ENCODE results near the gene PCDHGA11. TPM values are rescaled to one million over a fixed set of nuclear protein-coding genes. Genes with fewer than 3 reads are reported as not detected.
"Not testable (repeated sequence)": the region's sequence is repeated elsewhere in the genome, so short reads cannot be mapped to it uniquely, and the experiment has no call there.

Gene PCDHGA11
- total RNA-seq, 2 donors from 2014 or later: 0.09 TPM; not detected in 1

GRCh38 chr5:141413540-141414069 lies 7.2 kb upstream of the PCDHGA11 start:
- H3K36me3 Mint-ChIP-seq (ENCODE audit: low read depth): peaks cover 39% of the 10 kb centered on the region
- H3K27ac Mint-ChIP-seq: no peak overlapping the region

GRCh38 chr5:141414548-141415274 lies 6.1 kb upstream of the PCDHGA11 start:
- not testable (repeated sequence) for H3K9me3 Mint-ChIP-seq; H3K4me1 Mint-ChIP-seq; H3K27ac Mint-ChIP-seq; ATAC-seq (replicated peaks)
- Mint-ChIP-seq H3K36me3 (ENCODE audit: low read depth) (peaks cover 34% of the 10 kb centered on the region), H3K4me3 (peak overlapping the region; percentile 76), H3K27me3 (peaks cover 43% of the 10 kb centered on the region)

More at GRCh38 chr5:141413540-141414069, 7.2 kb upstream of the PCDHGA11 start:
- peaks cover 45% of the 10 kb centered on the region for H3K27me3 Mint-ChIP-seq
- ATAC-seq (replicated peaks): no peak
- peaks cover 11% of the 10 kb centered on the region for H3K9me3 Mint-ChIP-seq
- H3K4me1 Mint-ChIP-seq: peaks cover 4% of the 10 kb centered on the region
- peak overlapping the region; percentile 76 for H3K4me3 Mint-ChIP-seq

GRCh38 chr5:141415275-141415618 lies 5.6 kb upstream of the PCDHGA11 start:
- H3K27me3 Mint-ChIP-seq: peaks cover 44% of the 10 kb centered on the region
- not testable (repeated sequence) for H3K9me3 Mint-ChIP-seq

GRCh38 chr5:141417494-141418172 lies 3.2 kb upstream of the PCDHGA11 start, which contains the start of gene PCDHGB7:
Gene PCDHGB7 (plus strand): TSS chr5:141417677. CDS start chr5:141417860, 183 bp downstream.
- H3K4me3 Mint-ChIP-seq: peak within 1 kb of the TSS; percentile 51
- H3K4me1 Mint-ChIP-seq, H3K27ac Mint-ChIP-seq, H3K9me3 Mint-ChIP-seq: not testable (repeated sequence)
- H3K36me3 Mint-ChIP-seq (ENCODE audit: low read depth): peaks cover 44% of the 10 kb centered on the region
- peaks cover 62% of the 10 kb centered on the region for H3K27me3 Mint-ChIP-seq
- ATAC-seq (replicated peaks): peak; percentile 76

More at GRCh38 chr5:141415275-141415618, 5.6 kb upstream of the PCDHGA11 start:
- ATAC-seq (replicated peaks); H3K4me1 Mint-ChIP-seq; H3K27ac Mint-ChIP-seq: not testable (repeated sequence)
- Mint-ChIP-seq H3K4me3 (peak overlapping the region; percentile 6), H3K36me3 (ENCODE audit: low read depth) (peaks cover 31% of the 10 kb centered on the region)

- no peak overlapping the region for H3K27ac Mint-ChIP-seq
- ATAC-seq (replicated peaks): no peak
- H3K4me3 Mint-ChIP-seq: no peak overlapping the region
- no peaks in the 10 kb centered on the region for H3K4me1 Mint-ChIP-seq
- peaks cover 30% of the 10 kb centered on the region for H3K36me3 Mint-ChIP-seq (ENCODE audit: low read depth)
- no peaks in the 10 kb centered on the region for H3K9me3 Mint-ChIP-seq
- peaks cover 60% of the 10 kb centered on the region for H3K27me3 Mint-ChIP-seq
Measured at GRCh38 chr5:141419074-141419880, 1.6 kb upstream of the PCDHGA11 start.

- Mint-ChIP-seq H3K27me3 (peaks cover 63% of the 10 kb centered on the region), H3K9me3 (no peaks in the 10 kb centered on the region), H3K4me3 (peak overlapping the region; percentile 55), H3K36me3 (ENCODE audit: low read depth) (peaks cover 26% of the 10 kb centered on the region), H3K27ac (no peak overlapping the region), H3K4me1 (no peaks in the 10 kb centered on the region)
- no peak for ATAC-seq (replicated peaks)
Measured at GRCh38 chr5:141421489-141421855, 621 bp downstream of the PCDHGA11 start.

GRCh38 chr5:141422742-141423291 lies 2.0 kb downstream of the PCDHGA11 start:
- peaks cover 68% of the 10 kb centered on the region for H3K27me3 Mint-ChIP-seq

GRCh38 chr5:141427783-141428426 lies 7.1 kb downstream of the PCDHGA11 start:
- H3K27me3 Mint-ChIP-seq: peaks cover 58% of the 10 kb centered on the region
- ATAC-seq (replicated peaks): no peak
- H3K4me1 Mint-ChIP-seq: peaks cover 7% of the 10 kb centered on the region
- no peak overlapping the region for H3K4me3 Mint-ChIP-seq
- peaks cover 20% of the 10 kb centered on the region for H3K36me3 Mint-ChIP-seq (ENCODE audit: low read depth)
- H3K9me3 Mint-ChIP-seq: peaks cover 18% of the 10 kb centered on the region
- H3K27ac Mint-ChIP-seq: no peak overlapping the region

More at GRCh38 chr5:141422742-141423291, 2.0 kb downstream of the PCDHGA11 start:
- Mint-ChIP-seq H3K4me3 (no peak overlapping the region), H3K27ac (no peak overlapping the region), H3K4me1 (no peaks in the 10 kb centered on the region), H3K36me3 (ENCODE audit: low read depth) (peaks cover 24% of the 10 kb centered on the region), H3K9me3 (no peaks in the 10 kb centered on the region)
- ATAC-seq (replicated peaks): no peak

- H3K4me3 Mint-ChIP-seq: peak within 1 kb of the TSS; percentile 67
- H3K4me1 Mint-ChIP-seq: peaks cover 7% of the 10 kb centered on the region
- H3K36me3 Mint-ChIP-seq (ENCODE audit: low read depth): peaks cover 24% of the 10 kb centered on the region
- H3K27me3 Mint-ChIP-seq: peaks cover 58% of the 10 kb centered on the region
- H3K27ac Mint-ChIP-seq: peak within 1 kb of the TSS; percentile 30
- no peak for ATAC-seq (replicated peaks)
- H3K9me3 Mint-ChIP-seq: peaks cover 22% of the 10 kb centered on the region
Measured at GRCh38 chr5:141430332-141431113, 9.7 kb downstream of the PCDHGA11 start, which contains the start of gene PCDHGA12. Gene PCDHGA12 (plus strand): TSS chr5:141430507. CDS start chr5:141430760, 253 bp downstream.

GRCh38 chr5:141431286-141431685 lies 10.4 kb downstream of the PCDHGA11 start:
- H3K9me3 Mint-ChIP-seq: peaks cover 22% of the 10 kb centered on the region
- peaks cover 24% of the 10 kb centered on the region for H3K36me3 Mint-ChIP-seq (ENCODE audit: low read depth)
- ATAC-seq (replicated peaks): no peak
- H3K27me3 Mint-ChIP-seq: peaks cover 57% of the 10 kb centered on the region
- H3K4me1 Mint-ChIP-seq: peaks cover 7% of the 10 kb centered on the region
- peak overlapping the region; percentile 67 for H3K4me3 Mint-ChIP-seq
- no peak overlapping the region for H3K27ac Mint-ChIP-seq

GRCh38 chr5:141432308-141432707 lies 11.5 kb downstream of the PCDHGA11 start:
- not testable (repeated sequence) for ATAC-seq (replicated peaks); H3K27ac Mint-ChIP-seq; H3K4me1 Mint-ChIP-seq; H3K4me3 Mint-ChIP-seq
- Mint-ChIP-seq H3K9me3 (peaks cover 22% of the 10 kb centered on the region), H3K27me3 (peaks cover 53% of the 10 kb centered on the region), H3K36me3 (ENCODE audit: low read depth) (peaks cover 24% of the 10 kb centered on the region)

GRCh38 chr5:141432726-141433125 lies 11.9 kb downstream of the PCDHGA11 start:
- H3K27me3 Mint-ChIP-seq: peaks cover 53% of the 10 kb centered on the region
- H3K36me3 Mint-ChIP-seq (ENCODE audit: low read depth): peaks cover 24% of the 10 kb centered on the region
- H3K27ac Mint-ChIP-seq; H3K4me1 Mint-ChIP-seq; H3K4me3 Mint-ChIP-seq; ATAC-seq (replicated peaks): not testable (repeated sequence)
- peaks cover 22% of the 10 kb centered on the region for H3K9me3 Mint-ChIP-seq

GRCh38 chr5:141434006-141434405 lies 13.2 kb downstream of the PCDHGA11 start:
- H3K4me1 Mint-ChIP-seq: peaks cover 7% of the 10 kb centered on the region
- peaks cover 49% of the 10 kb centered on the region for H3K27me3 Mint-ChIP-seq
- no peak for ATAC-seq (replicated peaks)
- no peak overlapping the region for H3K27ac Mint-ChIP-seq
- no peak overlapping the region for H3K4me3 Mint-ChIP-seq
- H3K9me3 Mint-ChIP-seq: peaks cover 18% of the 10 kb centered on the region
- H3K36me3 Mint-ChIP-seq (ENCODE audit: low read depth): peaks cover 24% of the 10 kb centered on the region
